HG03378 (cell line): ENCODE data around the gene NDE1.
A peak's percentile ranks its signal among the peaks of the same experiment; 100 is the strongest.
"Not testable (repeated sequence)": the region's sequence is repeated elsewhere in the genome, so short reads cannot be mapped to it uniquely, and the experiment has no call there.

ENCODE experiments used
- ATAC-seq: cut with Tn5 transposase; IDR thresholded peaks from one replicate; pipeline ENCODE4 v1.9.1; 2021; ENCODE audit warnings: mild to moderate bottlenecking, moderate library complexity; ENCODE audit not compliant: unreplicated experiment

Gene NDE1

GRCh38 chr16:15649311-15649710, 734 bp upstream of the NDE1 start:
- not testable (repeated sequence) for ATAC-seq

GRCh38 chr16:15649727-15650018, 372 bp upstream of the NDE1 start:
- no peak for ATAC-seq

GRCh38 chr16:15650698-15651171, 690 bp downstream of the NDE1 start:
- peak; percentile 36 for ATAC-seq

GRCh38 chr16:15652293-15653001, 2.4 kb downstream of the NDE1 start:
- no peak for ATAC-seq

- no peak for ATAC-seq
These were observed 3.2 kb downstream of the NDE1 start for GRCh38 chr16:15653227-15653626.

- no peak for ATAC-seq
These were observed 4.5 kb downstream of the NDE1 start for GRCh38 chr16:15654591-15654990.

- not testable (repeated sequence) for ATAC-seq
These were observed 5.5 kb downstream of the NDE1 start for GRCh38 chr16:15655561-15655960.

GRCh38 chr16:15658149-15658548, 8.1 kb downstream of the NDE1 start:
- ATAC-seq, result no peak

- ATAC-seq, result no peak
These were observed 8.5 kb downstream of the NDE1 start for GRCh38 chr16:15658556-15658955.

GRCh38 chr16:15660203-15660601, 10.2 kb downstream of the NDE1 start:
- ATAC-seq, result no peak

GRCh38 chr16:15665107-15665506, 15.1 kb downstream of the NDE1 start:
- no peak for ATAC-seq

GRCh38 chr16:15667091-15667742, 17.2 kb downstream of the NDE1 start:
- no peak for ATAC-seq

GRCh38 chr16:15671530-15672117, 21.6 kb downstream of the NDE1 start:
- no peak for ATAC-seq

GRCh38 chr16:15672127-15672513, 22.1 kb downstream of the NDE1 start:
- ATAC-seq, result not testable (repeated sequence)

GRCh38 chr16:15672514-15673167, 22.6 kb downstream of the NDE1 start:
- no peak for ATAC-seq

GRCh38 chr16:15674571-15674970, 24.5 kb downstream of the NDE1 start:
- ATAC-seq, result no peak

- ATAC-seq, result no peak
These were observed 26.5 kb downstream of the NDE1 start for GRCh38 chr16:15676506-15676905.

- no peak for ATAC-seq
These were observed 27.4 kb downstream of the NDE1 start for GRCh38 chr16:15677447-15677846.

- ATAC-seq, result no peak
These were observed 32.1 kb downstream of the NDE1 start for GRCh38 chr16:15682105-15682570.

- ATAC-seq, result no peak
These were observed 36.2 kb downstream of the NDE1 start for GRCh38 chr16:15686287-15686686.

GRCh38 chr16:15689290-15689689, 39.2 kb downstream of the NDE1 start:
- no peak for ATAC-seq

GRCh38 chr16:15690296-15690695, 40.3 kb downstream of the NDE1 start:
- ATAC-seq, result no peak
